NCI-H510A treated with DMSO at 0.1 percent for 48 hours (cell line): ENCODE measurements around the gene FAM53A.
"Not testable (repeated sequence)": the region's sequence is repeated elsewhere in the genome, so short reads cannot be mapped to it uniquely, and the experiment has no call there.

Experiments
- DNase-seq: peaks from one replicate; lab custom pipeline; 2025; lab: John Stamatoyannopoulos, UW

FAM53A gene

DNA sequence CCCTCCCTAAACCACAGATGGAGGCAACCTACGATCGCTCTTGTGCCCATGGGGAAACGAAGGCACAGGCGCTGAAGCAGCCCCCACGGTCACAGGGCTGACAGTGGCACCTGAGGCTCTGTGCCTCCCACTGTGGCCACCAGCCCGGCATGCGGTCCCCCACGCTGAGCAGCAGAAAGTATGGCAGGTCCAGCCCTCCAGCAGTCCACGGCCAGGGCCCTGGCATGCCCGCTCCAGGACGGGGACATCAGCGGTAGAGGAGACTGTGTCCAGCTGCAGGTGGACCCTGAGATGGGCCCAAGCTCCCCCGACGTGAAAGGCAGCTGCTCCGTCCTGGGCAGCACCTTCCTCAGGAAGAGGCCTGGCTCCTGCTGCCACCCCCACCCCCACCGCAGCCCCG is 61.2 kb downstream of the FAM53A start:
- DNase-seq: no peak

DNA sequence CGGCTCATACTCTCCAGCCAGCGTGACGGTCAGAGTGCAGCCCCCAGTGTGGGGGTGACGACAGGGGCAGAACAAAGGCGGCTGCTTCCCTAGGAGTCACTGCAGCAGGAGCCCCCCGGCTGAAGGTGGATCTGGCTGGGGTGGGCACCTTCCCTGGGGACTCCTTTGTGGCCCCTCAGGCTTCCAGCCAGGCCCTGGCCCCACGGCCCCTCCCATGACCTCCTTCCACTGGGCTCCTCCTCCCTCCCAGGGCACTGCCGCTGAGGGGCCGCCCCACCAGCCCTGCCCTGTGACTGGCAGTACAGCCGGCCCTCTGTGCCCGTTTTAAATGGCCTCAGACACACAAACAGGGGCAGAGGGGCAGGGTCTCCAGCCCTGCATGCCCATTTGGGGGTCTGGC is 61.9 kb downstream of the FAM53A start:
- DNase-seq: no peak

DNA sequence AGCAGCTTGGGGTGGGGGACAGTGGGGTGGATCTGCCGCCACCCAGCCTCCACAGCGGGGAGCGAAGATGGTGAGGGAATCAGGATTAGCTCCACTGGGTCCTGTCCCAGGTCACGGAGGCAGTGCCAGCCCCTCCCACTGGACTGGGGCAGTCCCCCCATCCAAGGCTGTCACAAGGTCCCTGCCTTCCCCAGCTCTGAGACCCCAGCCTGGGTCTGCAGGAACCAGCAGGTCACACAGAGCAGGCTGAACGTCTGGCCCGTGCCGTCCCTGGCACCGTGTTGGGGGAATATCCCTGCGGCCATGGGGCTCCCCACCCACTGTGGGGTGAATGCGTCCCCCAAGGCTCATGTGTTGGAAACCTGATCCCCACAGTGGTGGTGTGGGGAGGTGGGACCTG is 62.6 kb downstream of the FAM53A start:
- no peak for DNase-seq

DNA sequence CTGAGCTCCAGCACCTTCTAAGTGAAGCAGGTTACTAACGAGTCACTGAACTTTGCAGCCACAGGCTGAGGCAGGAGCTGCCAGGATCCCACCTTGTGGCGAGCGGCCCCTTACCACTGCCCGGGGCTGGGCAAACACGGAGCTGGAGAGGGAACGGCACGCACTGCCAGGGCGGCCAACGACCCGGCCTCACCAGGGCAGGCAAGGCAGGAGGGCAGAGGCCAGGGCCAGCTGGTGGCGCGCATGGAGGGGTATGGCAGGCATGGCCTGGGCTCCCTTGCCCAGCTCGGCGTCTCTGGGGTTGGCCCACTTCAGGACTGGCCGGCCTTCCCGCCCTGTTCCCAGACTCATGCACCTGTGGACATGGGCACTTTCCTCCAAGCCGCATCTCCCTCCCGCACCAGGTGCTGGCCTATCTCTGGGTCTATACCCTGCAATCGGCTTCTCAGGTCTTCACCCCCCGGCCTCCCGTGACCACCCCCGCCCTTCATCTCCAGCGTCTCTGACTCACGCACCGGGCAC is 64.9 kb downstream of the FAM53A start:
- DNase-seq: no peak

DNA sequence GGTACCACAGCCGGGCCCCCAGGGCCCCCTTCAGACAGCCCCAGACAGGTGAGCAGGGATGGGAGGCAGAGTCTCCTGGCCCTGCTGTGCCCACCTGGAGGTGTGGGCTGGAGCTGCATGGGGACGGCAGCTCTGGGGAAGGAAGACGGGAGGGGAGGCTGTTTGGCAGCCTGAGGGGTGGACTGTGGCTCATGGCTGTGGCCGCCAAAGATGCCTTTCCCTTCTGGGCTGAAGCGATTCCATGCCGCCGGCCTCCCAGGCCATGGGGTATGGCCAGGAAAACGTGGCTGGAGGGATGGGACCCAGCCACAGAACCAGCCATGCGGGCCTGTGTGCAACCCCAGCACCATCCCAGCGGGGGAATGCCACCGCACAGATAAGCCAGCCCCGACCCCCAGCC is 65.7 kb downstream of the FAM53A start:
- DNase-seq: no peak

DNA sequence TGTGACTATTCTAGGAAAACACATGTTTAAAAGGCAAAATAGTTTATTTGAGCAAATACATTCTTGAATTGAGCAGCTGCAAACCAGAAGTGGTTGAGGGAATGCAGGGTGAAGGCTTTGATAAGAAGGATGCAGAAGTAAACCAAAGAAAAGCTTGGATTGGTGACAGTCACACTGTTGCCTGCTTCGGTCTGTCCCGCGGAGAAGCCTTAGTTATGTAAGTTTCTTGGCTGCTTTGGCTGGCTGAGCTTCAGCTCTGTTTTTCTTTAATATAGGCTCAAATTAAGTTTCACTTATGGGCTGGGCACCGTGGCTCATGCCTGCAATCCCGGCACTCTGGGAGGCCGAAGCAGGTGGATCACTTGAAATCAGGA is 67.6 kb downstream of the FAM53A start:
- no peak for DNase-seq

DNA sequence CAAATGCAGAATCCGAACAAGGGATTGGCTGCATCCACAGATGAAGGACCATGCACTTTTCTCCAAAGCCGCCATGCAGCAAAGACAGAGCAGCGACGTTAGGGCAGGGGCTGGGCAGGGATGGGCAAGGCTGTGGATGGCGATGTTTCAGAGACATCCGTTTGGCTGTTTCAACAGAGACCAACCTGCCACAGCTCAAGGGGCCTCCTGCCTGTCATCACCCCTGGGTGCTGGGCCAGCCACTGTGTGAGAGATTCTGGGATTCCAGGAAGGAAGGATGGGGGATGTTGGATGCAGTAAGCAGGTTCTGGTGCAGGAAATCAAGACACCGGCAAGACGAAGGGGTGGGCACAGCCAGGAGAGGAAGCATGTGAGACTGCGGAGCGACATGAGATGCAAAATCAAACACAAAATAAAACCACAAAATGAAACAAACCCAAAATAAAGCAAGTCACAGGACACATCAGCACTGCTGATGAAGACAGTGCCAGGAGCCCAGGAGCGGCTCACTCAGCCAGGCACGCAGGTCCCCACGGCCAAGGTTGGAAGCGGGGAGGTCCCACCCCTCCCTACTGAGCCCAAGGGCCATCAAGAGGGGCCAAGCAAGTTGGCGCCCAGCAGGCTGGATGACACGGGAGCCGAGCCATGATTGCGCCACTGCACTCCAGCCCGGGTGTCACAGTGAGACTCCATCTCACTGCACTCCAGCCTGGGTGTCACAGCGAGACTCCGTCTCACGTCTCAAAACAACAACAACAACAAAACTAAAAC is 68.1 kb downstream of the FAM53A start:
- DNase-seq: no peak

DNA sequence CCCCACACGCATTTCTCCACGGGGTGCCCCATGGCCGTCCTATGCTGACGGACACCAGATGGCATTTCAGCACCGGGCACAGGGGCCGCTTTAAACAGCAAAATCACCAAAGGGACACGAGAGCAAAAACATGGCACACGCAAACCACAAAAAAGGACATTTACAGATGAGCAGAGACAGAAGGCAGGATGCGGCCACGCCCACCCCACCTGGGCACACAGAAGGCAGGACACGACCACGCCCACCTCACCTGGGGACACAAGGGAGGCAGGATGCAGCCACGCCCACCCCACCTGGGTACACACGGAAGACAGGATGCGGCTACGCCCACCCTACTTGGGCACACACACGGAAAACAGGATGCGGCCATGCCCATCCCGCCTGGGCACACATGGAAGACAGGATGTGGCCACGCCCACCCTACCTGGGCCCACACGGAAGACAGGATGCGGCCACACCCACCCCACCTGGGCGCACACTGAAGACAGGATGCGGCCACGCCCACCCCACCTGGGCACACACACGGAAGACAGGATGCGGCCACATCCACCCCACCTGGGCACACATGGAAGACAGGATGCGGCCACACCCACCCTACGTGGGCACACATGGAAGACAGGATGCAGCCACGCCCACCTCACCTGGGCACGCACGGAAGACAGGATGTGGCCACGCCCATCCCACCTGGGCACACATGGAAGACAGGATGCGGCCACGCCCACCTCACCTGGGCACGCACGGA is 69.1 kb downstream of the FAM53A start:
- no peak for DNase-seq

DNA sequence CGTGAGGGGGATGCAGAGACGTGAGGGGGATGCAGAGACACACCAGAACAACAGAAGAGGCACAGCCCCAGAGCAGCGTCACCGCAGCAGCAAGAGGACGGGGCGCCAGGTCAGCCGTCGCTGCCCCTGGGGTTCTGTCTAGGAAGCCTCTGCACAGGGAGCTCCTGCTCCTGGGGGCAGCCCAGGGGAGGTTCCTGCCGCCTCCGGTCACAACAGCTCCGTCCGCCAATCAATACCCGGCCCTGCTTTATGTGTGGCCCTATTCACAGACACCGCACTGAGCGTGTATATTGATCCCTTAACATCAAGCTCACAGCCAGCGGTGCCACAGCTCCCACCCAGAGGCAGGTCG is 69.6 kb downstream of the FAM53A start:
- DNase-seq: no peak

DNA sequence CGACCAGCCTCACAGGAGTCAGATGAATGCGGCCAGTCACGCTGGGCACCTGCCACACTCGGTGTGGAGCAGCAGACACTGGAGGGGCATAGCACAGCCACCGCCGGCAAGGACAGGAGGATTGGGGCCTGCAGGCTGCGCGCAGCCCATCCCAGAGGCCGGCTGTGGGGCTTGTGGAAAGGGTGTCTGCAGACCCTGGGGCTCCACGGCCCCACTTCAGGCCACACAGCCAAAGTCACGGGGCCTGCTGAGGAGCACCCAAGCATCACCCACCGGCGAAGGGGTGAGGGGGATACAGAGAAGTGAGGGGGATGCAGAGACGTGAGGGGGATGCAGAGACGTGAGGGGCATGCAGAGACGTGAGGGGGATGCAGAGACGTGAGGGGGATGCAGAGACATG is 70.1 kb downstream of the FAM53A start:
- no peak for DNase-seq

DNA sequence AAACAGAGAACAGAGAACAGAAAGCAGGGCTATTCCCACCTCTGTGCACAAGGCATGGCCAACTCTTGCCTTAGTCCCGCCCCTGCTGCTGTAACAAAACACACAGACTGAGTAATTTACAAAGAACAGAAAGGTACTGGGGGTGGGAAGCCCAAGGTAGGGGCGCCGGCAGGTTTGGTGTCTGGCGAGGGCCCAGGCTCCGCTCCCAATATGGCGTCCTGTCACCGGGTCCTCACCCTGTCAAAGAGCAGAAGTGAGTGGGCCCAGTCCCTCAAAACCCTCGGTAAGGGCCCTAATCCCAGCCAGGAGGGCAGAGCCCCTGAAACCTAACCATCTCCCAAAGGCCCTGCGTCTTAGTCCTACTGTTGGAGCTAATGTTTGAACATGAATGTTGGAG is 71.0 kb downstream of the FAM53A start:
- DNase-seq: no peak

DNA sequence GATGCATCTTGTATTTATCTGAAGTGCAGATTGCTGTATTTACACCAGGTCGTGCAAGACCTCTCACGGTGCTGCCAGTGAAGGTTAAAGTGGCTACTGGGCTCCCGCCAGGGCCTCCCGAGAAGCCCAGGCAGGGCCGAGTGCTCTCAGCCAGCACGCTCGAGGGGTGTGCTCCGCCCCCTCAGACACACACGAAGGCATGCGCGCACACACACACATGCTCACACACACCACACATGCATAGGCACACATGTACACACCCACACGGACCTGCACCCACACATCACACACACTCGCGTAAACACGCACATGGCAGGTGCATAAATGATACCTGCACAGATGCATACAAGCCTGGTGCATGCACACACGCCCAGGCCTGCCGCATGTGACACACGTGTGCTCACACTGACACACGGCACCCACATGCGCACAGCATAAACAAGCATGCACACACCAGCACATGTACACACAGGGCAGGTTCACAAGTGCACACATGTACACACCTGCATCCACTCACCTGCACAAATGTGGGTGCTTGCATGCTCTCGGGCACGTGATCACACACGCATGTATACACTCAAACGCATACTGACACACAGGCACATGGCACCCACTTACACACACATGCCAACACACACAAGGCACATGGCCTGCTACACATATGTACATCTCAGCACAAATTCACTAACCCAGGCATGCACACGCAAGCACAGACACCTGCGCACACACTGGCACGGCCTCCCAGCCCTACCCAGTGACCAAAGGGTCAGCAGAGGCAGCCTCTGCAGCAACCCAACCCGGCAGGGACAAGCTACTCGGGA is 71.6 kb downstream of the FAM53A start:
- no peak for DNase-seq

DNA sequence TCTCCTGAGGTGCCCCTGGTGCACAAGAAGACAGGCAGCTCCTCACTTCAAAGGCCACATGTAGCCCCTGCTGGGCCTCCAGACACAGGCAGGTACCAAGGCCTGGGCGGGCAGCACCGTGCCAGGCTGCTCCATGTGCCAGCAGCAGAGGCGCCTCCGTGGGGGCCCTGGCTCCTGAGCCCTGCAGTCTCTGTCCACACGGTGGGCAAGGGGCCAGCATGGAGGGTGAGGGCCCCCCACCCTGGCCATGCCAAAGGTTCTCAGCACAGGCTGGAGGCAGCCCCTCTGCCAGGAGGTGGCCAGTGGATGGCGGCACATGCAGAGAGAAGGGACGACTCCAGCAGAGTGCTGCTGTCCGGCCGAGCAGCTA is 72.6 kb downstream of the FAM53A start:
- no peak for DNase-seq

DNA sequence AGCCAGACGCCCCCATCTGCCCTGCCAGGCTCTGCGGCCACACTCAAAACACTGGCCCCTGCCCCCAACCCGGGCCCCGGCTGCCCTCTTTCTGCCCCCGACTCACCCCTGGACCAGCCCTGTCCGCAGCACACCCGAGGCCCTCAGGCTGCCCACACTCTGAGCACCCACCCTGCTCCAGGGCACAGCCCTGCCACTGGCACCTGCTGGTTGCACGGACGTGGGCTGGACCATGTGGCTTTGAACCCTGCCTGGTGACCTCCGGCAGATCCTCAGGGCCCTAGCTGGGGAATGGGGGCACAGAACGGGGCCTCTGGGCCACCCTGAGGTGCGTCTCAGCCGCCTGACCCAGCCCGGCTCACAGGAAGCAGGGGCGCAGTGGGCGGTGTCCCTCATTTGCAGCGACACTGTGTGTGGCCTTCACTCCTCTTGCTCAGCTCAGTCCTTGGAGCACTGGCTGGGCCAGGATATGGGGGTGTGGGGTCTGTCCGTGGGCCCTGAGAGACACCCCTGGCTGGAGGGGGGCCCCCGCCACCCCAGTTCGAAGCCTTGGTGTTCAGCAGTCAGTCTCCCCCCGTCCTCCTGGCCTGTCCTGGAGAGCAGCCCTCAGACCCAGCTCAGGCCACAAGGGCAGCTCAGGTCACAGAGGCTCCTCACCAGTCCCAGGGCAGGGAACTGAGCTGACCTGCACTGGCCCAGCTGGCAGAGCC is 73.2 kb downstream of the FAM53A start:
- DNase-seq: no peak

DNA sequence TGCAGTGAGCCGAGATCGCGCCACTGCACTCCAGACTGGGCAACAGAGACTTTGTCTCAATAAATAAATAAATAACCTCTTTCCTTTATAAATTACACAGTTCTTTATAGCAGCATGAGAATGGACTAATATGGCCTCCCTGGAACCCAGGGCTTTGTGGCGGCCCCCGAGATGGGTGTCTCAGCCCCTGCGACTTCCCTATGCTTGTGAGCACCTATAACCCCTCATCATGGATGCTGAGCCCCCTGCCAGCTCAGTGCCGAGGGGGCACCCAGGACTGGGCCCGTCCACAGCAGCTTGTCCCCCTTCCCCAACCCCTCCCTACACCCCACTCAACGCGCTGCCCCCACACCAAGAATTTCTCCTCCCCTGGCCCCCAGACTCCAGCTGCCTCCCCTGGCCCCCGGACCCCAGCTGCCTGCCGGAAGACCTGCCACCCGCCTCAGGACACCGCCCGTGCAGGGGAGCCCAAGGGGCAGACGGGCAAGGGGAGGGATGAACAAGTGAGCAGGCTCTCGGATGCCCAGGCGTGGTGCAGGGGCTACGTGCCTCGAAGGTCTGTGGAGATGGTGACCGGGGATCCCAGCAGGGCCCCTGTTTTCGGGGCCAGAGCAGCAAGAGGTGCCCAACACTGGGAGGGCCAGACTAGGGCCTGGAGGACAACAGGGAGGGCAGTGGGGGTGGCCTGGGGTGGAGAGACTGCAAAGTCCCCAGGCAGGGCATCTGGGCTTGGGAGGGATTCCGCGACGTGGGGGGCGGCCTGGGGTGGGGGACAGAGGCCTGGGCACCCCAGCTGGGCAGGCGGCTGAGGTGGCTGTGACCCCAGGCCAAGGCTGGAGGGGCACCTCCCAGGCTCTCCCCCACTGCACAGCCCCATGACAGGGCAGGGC is 74.0 kb downstream of the FAM53A start:
- no peak for DNase-seq

DNA sequence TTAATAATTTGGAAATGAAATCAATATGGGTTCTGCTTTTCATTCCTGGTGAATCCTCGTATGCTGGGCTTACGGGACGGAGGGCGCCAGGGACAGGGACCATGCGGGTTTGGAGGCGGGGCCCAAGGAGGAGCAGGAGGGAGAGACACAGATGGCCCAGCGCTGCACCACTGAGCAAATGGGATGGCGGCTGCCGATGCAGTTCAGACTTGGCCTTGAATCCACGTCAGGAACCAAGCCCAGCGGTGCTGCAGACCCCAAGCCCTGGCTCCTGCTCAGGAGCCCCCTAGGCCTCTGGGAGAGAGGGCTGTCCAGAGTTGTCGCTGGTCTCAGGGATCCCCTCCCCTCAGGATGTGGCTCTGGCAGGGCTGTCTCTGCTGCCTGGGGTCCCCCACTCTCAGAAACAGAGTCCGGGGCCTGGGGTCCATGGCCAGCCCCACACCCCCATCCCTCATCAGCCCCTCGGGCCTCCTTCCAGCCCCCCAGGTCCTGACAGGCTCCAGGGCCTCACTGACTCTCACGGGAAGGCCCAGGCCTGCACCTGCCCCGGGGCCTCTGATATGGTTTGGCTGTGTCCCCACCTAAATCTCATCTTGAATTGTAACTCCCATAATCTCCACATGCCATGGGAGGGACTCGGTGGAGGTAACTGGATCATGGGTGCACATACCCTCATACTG is 75.2 kb downstream of the FAM53A start:
- DNase-seq: no peak

DNA sequence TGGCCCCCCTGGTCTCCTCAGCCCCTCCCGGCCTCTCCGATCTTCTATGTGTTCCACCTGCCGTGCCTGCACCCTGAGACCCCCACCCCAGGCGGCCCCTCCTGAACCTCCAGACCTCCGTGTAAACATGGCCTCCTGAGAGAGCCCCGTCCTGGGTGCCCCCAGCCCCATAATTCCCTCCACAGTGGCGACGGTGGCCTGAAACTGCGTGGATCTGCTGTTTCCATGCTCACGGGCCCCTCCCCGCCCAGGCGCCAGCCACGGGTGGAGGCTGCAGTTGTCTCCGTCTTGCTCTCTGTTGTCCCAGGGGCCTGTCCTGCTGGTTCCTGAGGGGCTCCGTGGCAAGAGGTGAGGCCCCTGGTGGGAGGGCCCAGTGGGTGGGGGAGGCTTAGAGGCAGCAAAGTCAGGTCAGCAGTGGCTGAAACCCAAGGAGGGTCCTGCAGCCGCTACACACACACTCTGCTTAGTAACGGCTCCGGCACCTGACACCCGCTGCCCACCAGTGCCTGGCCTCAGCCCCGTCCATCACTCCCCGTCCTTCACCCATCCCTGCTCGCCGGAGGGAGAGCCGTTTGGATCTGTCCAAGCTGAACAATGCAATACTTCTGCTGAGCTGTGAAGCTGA is 75.8 kb downstream of the FAM53A start:
- DNase-seq: no peak

DNA sequence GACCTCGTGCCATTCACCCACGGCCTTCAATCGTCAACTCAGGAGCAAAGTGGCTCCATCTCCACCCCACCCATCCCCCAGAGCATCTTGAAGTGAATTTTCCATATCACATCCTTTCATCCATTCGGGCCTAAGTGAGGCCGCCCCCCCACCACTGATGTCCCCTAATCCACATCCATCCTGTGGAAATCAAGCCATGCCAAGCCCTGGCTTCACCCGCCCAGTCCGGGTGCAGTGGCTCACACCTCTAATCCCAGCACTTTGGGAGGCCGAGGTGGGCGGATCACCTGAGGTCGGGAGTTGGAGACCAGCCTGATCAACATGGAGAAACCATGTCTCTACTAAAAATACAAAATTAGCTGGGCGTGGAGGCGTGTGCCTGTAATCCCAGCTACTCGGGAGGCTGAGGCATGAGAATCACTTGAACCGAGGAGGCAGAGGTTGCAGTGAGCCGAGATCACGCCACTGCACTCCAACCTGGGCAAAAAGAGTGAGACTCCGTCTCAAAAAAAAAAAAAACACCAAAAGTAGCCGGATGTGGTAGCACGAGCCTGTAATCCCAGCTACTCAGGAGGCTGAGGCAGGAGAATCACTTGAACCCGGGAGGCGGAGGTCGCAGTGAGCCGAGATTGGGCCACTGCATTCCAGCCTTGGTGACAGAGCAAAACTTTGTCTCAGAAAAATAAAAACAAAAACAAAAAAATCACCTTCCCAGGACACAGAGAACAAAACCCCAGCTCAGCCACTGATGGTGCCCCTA is 76.5 kb downstream of the FAM53A start:
- not testable (repeated sequence) for DNase-seq

DNA sequence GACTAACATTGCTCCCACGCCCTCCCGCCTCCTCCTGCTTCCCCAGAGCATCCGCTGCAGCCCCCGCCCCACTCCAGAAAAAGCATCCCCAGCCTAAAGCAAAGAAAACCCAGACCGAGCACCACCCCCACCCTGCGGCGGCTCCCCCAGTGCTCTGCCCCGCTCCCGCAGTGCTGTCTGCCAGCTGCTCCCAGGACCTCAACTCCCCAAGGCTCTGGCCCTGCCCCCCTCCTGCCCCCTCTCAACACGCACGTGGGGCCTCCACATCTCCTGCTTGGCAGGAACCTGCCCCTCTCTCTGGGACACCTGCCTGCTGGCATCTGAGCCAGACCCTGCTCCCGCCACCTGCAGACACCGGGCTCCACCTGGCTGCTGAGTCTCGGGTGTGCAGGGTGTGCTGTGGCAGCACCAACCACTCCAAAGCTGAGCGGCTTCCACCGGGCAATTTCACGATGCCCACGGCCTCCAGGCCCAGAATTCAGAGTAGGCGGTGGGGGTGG is 79.4 kb downstream of the FAM53A start:
- no peak for DNase-seq
